Suprapubic skin (tissue), 4 donors: ENCODE results near the gene HSD17B11. TPM values are rescaled to one million over a fixed set of nuclear protein-coding genes. Genes with fewer than 3 reads are reported as not detected.
"Not testable (repeated sequence)": the region's sequence is repeated elsewhere in the genome, so short reads cannot be mapped to it uniquely, and the experiment has no call there.

Experiments
- DNase-seq, 2 donors: peaks; one replicate each; pipeline ENCODE4 v3.0.0-alpha.2; 2019; ENCODE audit warnings: low spot score in 2 of 2
- H3K27ac ChIP-seq: fragments of 200-600 bp; sonication (generic); one replicate; pipeline ENCODE4 v1.5.1; 2019
- H3K27me3 ChIP-seq: fragments of 200-600 bp; sonication (generic); one replicate; pipeline ENCODE4 v1.5.1; 2019
- H3K36me3 ChIP-seq: fragments of 200-600 bp; sonication (generic); one replicate; pipeline ENCODE4 v1.5.1; 2019
- H3K4me1 ChIP-seq: fragments of 200-600 bp; sonication (generic); one replicate; pipeline ENCODE4 v1.5.1; 2019
- H3K4me3 ChIP-seq: fragments of 200-600 bp; sonication (generic); one replicate; pipeline ENCODE4 v1.5.1; 2019; ENCODE audit warnings: mild to moderate bottlenecking
- H3K9me3 ChIP-seq: fragments of 200-600 bp; sonication (generic); one replicate; pipeline ENCODE4 v1.5.1; 2019
- CTCF ChIP-seq, 2 donors: fragments of 200-600 bp in 1 of 2; fragments of 450-650 bp in 1 of 2; sonication (generic) in 1 of 2; IDR thresholded peaks; one replicate each; pipeline ENCODE4 v1.5.1; 2016 to 2019; ENCODE audit warnings: antibody characterized with exemption in 2 of 2, mild to moderate bottlenecking in 1 of 2, moderate library complexity in 1 of 2
- EP300 ChIP-seq: sonication (generic); formaldehyde crosslinking; IDR thresholded peaks from one replicate; pipeline ENCODE4 v1.6.1; 2017; ENCODE audit warnings: antibody characterized with exemption
- POLR2A ChIP-seq, 2 donors: fragments of 450-650 bp; IDR thresholded peaks; one replicate each; pipeline ENCODE4 v1.6.1; 2017; ENCODE audit warnings: antibody characterized with exemption in 2 of 2, mild to moderate bottlenecking in 2 of 2, moderate library complexity in 2 of 2
- POLR2AphosphoS5 ChIP-seq, 3 donors: sonication (generic); formaldehyde crosslinking; IDR thresholded peaks; one replicate each; pipeline ENCODE4 v1.6.1; 2017; ENCODE audit warnings: antibody characterized with exemption in 3 of 3
- WGBS: methylation state at CpG from one replicate; pipeline ENCODE4 v1.1.5; 2018; 5-methylcytosine and 5-hydroxymethylcytosine counted together
- total RNA-seq, 4 donors: library from RNA; depleted of rRNA; stranded (reverse); fragments of >200 nt; gene quantifications; one replicate each; pipeline ENCODE4 v1.1.0, GENCODE V29; 2016

HSD17B11 gene
- total RNA-seq, 4 donors from 2014 or later = 11.3 to 34.4 (median 21.4) TPM

- no peak for DNase-seq
- H3K9me3 ChIP-seq = no peaks in the 10 kb centered on the region
- no peaks in the 10 kb centered on the region for H3K36me3 ChIP-seq
- no peak overlapping the region for H3K27ac ChIP-seq
- H3K4me1 ChIP-seq = peaks cover 28% of the 10 kb centered on the region
- TF ChIP-seq EP300 (no peak), POLR2AphosphoS5 (IDR thresholded peaks at IDR 0.05) (no peak), CTCF (IDR thresholded peaks at IDR 0.05) (no peak), POLR2A (IDR thresholded peaks at IDR 0.05) (no peak)
- 71% methylated on average over 4 of the region's 4 CpGs for WGBS
- H3K4me3 ChIP-seq = no peak overlapping the region
- no peaks in the 10 kb centered on the region for H3K27me3 ChIP-seq
These were observed 29.4 kb upstream of the HSD17B11 start for GRCh38 chr4:87420276-87420830.

- Histone ChIP-seq H3K36me3 (no peaks in the 10 kb centered on the region), H3K27ac (no peak overlapping the region), H3K4me3 (no peak overlapping the region), H3K4me1 (peaks cover 25% of the 10 kb centered on the region), H3K27me3 (no peaks in the 10 kb centered on the region), H3K9me3 (no peaks in the 10 kb centered on the region)
- 47% methylated on average over 5 of the region's 5 CpGs for WGBS
- TF ChIP-seq POLR2AphosphoS5 (IDR thresholded peaks at IDR 0.05) = no peak
- no peak for TF ChIP-seq POLR2A (IDR thresholded peaks at IDR 0.05)
- TF ChIP-seq CTCF (IDR thresholded peaks at IDR 0.05) = no peak
- no peak for DNase-seq
These were observed 28.7 kb upstream of the HSD17B11 start for GRCh38 chr4:87419578-87420249.

- not testable (repeated sequence) for DNase-seq, H3K36me3 ChIP-seq, H3K9me3 ChIP-seq, H3K27ac ChIP-seq, H3K27me3 ChIP-seq, H3K4me3 ChIP-seq
- peaks cover 12% of the 10 kb centered on the region for H3K4me1 ChIP-seq
- WGBS = 91% methylated on average over 4 of the region's 4 CpGs
These were observed 27.4 kb upstream of the HSD17B11 start for GRCh38 chr4:87418410-87418809.

- no peaks in the 10 kb centered on the region for H3K36me3 ChIP-seq
- WGBS = 77% methylated on average over 3 of the region's 3 CpGs
These were observed 26.0 kb upstream of the HSD17B11 start for GRCh38 chr4:87416965-87417364.

GRCh38 chr4:87414816-87415215, 23.8 kb upstream of the HSD17B11 start:
- no peak for TF ChIP-seq POLR2A (IDR thresholded peaks at IDR 0.05)
- no peak for TF ChIP-seq POLR2AphosphoS5 (IDR thresholded peaks at IDR 0.05)
- no peak overlapping the region for H3K4me3 ChIP-seq
- H3K4me1 ChIP-seq = no peaks in the 10 kb centered on the region
- DNase-seq = no peak
- H3K27me3 ChIP-seq = no peaks in the 10 kb centered on the region
- H3K27ac ChIP-seq = no peak overlapping the region
- no peaks in the 10 kb centered on the region for H3K9me3 ChIP-seq
- H3K36me3 ChIP-seq = no peaks in the 10 kb centered on the region

More at GRCh38 chr4:87416965-87417364, 26.0 kb upstream of the HSD17B11 start:
- no peak for TF ChIP-seq POLR2AphosphoS5 (IDR thresholded peaks at IDR 0.05)
- TF ChIP-seq EP300 = no peak
- TF ChIP-seq CTCF (IDR thresholded peaks at IDR 0.05) = no peak
- TF ChIP-seq POLR2A (IDR thresholded peaks at IDR 0.05) = no peak
- H3K9me3 ChIP-seq = no peaks in the 10 kb centered on the region
- peaks cover 8% of the 10 kb centered on the region for H3K4me1 ChIP-seq
- H3K4me3 ChIP-seq = no peak overlapping the region
- no peaks in the 10 kb centered on the region for H3K27me3 ChIP-seq
- no peak overlapping the region for H3K27ac ChIP-seq
- no peak for DNase-seq

- Histone ChIP-seq H3K27me3 (no peaks in the 10 kb centered on the region), H3K36me3 (no peaks in the 10 kb centered on the region), H3K4me1 (no peaks in the 10 kb centered on the region), H3K4me3 (no peak overlapping the region), H3K9me3 (no peaks in the 10 kb centered on the region), H3K27ac (no peak overlapping the region)
- TF ChIP-seq POLR2A (IDR thresholded peaks at IDR 0.05) (no peak), POLR2AphosphoS5 (IDR thresholded peaks at IDR 0.05) (no peak), EP300 (no peak), CTCF (IDR thresholded peaks at IDR 0.05) (no peak)
- no peak for DNase-seq
- WGBS = 95% methylated on average over 2 of the region's 2 CpGs
These were observed 19.7 kb upstream of the HSD17B11 start for GRCh38 chr4:87410679-87411078.
